HEK293T (cell line): ENCODE data around the gene HMMR.
"Not testable (repeated sequence)": the region's sequence is repeated elsewhere in the genome, so short reads cannot be mapped to it uniquely, and the experiment has no call there.

ENCODE experiments used
- CTCF ChIA-PET: fragments of 350-600 bp; formaldehyde crosslinking; extraction: SDS; loops from one replicate; lab custom pipeline; 2021; ENCODE audit warnings: antibody characterized with exemption, inconsistent platforms; lab: Yijun Ruan, JAX
- POLR2A ChIA-PET: fragments of 350-600 bp; formaldehyde crosslinking; extraction: SDS; loops from one replicate; lab custom pipeline; 2020; ENCODE audit warnings: antibody characterized with exemption, inconsistent platforms; lab: Yijun Ruan, JAX
- DNase-seq: peaks from one replicate; pipeline ENCODE4 v3.0.0; 2012; ENCODE audit warnings: mixed read lengths; ENCODE audit errors: extremely low spot score
- ARNT ChIP-seq: fragments of 450-650 bp; IDR thresholded peaks from 2 replicates; pipeline ENCODE4 v1.6.1; 2017; ENCODE audit warnings: mild to moderate bottlenecking
- BHLHE40 ChIP-seq: fragments of 450-650 bp; IDR thresholded peaks from 2 replicates; pipeline ENCODE4 v1.6.1; 2016; ENCODE audit warnings: mild to moderate bottlenecking, moderate library complexity, borderline replicate concordance
- CTBP1 ChIP-seq: fragments of 450-650 bp; IDR thresholded peaks from 2 replicates; pipeline ENCODE4 v1.6.1; 2016; ENCODE audit warnings: borderline replicate concordance
- ELF4 ChIP-seq: fragments of 450-650 bp; IDR thresholded peaks from 2 replicates; pipeline ENCODE4 v1.6.1; 2017; ENCODE audit warnings: antibody characterized with exemption
- FOXA1 ChIP-seq: fragments of 450-650 bp; IDR thresholded peaks from 2 replicates; pipeline ENCODE4 v1.6.1; 2016; ENCODE audit warnings: mild to moderate bottlenecking
- FOXK2 ChIP-seq: fragments of 450-650 bp; IDR thresholded peaks from 2 replicates; pipeline ENCODE4 v1.6.1; 2016; ENCODE audit warnings: mild to moderate bottlenecking
- FOXM1 ChIP-seq: fragments of 450-650 bp; IDR thresholded peaks from 2 replicates; pipeline ENCODE4 v1.6.1; 2017; ENCODE audit warnings: mild to moderate bottlenecking, borderline replicate concordance
- HDGF ChIP-seq: fragments of 450-650 bp; IDR thresholded peaks from 2 replicates; pipeline ENCODE4 v1.6.1; 2017; ENCODE audit warnings: antibody characterized with exemption, borderline replicate concordance
- L3MBTL2 ChIP-seq: fragments of 450-650 bp; conservative IDR thresholded peaks from 2 replicates; pipeline ENCODE4 v1.6.1; 2016; ENCODE audit warnings: mild to moderate bottlenecking
- LEF1 ChIP-seq: fragments of 450-650 bp; IDR thresholded peaks from 2 replicates; pipeline ENCODE4 v1.6.1; 2017; ENCODE audit warnings: mild to moderate bottlenecking, borderline replicate concordance
- NFRKB ChIP-seq: fragments of 450-650 bp; IDR thresholded peaks from 2 replicates; pipeline ENCODE4 v1.6.1; 2016; ENCODE audit warnings: mild to moderate bottlenecking, moderate library complexity
- PKNOX1 ChIP-seq: fragments of 450-650 bp; IDR thresholded peaks from 2 replicates; pipeline ENCODE4 v1.6.1; 2016
- SP1 ChIP-seq: fragments of 450-650 bp; IDR thresholded peaks from 2 replicates; pipeline ENCODE4 v1.6.1; 2017
- SUZ12 ChIP-seq: fragments of 450-650 bp; IDR thresholded peaks from 2 replicates; pipeline ENCODE4 v1.6.1; 2016; ENCODE audit warnings: mild to moderate bottlenecking
- TARDBP ChIP-seq: fragments of 450-650 bp; IDR thresholded peaks from 2 replicates; pipeline ENCODE4 v1.6.1; 2016
- ZNF384 ChIP-seq: fragments of 450-650 bp; IDR thresholded peaks from 2 replicates; pipeline ENCODE4 v1.6.1; 2016

HMMR gene

GRCh38 chr5:163451489-163451888 lies 8.9 kb upstream of the HMMR start:
- no peak for DNase-seq
- CTCF ChIA-PET: no interaction called here
- POLR2A ChIA-PET: no interaction called here

DNA sequence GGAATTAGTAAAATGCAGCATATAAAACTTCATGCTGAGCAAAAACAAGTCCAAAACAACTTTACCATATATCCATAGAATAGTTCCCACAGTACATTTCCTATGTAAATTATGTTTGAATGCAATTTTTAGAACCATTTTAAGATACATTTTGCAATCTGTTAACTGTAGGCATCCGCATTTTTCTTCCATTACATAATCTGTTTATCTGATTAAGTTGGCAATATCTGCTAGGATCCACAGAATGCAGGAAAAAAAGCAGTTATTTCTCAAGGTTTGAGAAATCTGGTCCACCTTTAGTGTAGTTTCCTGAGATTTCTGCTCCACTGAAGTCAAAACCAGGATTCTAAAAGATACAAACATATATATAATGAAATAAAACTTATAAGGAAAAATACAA lies 6.7 kb upstream of the HMMR start:
- TF ChIP-seq LEF1 (no peak), HDGF (no peak), CTBP1 (no peak), SUZ12 (no peak)
- POLR2A ChIA-PET: no interaction called here
- DNase-seq: no peak
- CTCF ChIA-PET: no interaction called here

More at GRCh38 chr5:163451489-163451888, 8.9 kb upstream of the HMMR start:
- TF ChIP-seq BHLHE40 (no peak), L3MBTL2 (no peak), SUZ12 (no peak), FOXM1 (no peak), ZNF384 (no peak), TARDBP (no peak), FOXK2 (no peak), LEF1 (no peak), FOXA1 (no peak), HDGF (no peak), CTBP1 (no peak), ELF4 (no peak), SP1 (no peak), PKNOX1 (no peak)

DNA sequence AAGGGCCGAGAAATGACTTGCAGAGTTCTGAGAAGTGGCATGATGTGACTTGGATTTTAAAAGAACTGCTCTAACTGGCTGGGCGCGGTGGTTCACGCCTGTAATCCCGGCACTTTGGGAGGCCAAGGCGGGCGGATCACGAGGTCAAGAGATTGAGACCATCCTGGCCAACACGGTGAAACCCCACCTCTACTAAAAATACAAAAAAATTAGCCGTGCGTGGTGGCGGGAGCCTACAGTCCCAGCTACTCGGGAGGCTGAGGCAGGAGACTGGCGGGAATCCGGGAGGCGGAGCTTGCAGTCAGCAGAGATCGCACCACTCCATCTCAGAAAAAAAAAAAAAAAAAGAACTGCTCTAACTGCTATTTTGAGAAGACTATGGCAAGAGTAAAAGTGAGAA lies 5.0 kb upstream of the HMMR start:
- DNase-seq, CTCF ChIA-PET, POLR2A ChIA-PET: not testable (repeated sequence)

GRCh38 chr5:163456029-163456589 lies 4.3 kb upstream of the HMMR start:
- CTCF ChIA-PET: no interaction called here
- POLR2A ChIA-PET: interaction anchor here (6.4 kb wide), 1 partner anchor 16 kb away, joined by 129 read pairs; the partner anchor contains the start of gene CCNG1
- no peak for DNase-seq
- TF ChIP-seq LEF1: no peak

GRCh38 chr5:163456840-163457239 lies 3.6 kb upstream of the HMMR start:
- CTCF ChIA-PET: no interaction called here
- DNase-seq: no peak
- no peak for TF ChIP-seq PKNOX1
- no peak for TF ChIP-seq FOXA1
- no peak for TF ChIP-seq BHLHE40
- no peak for TF ChIP-seq FOXM1
- no peak for TF ChIP-seq NFRKB
- no peak for TF ChIP-seq SUZ12
- TF ChIP-seq TARDBP: no peak
- no peak for TF ChIP-seq HDGF
- TF ChIP-seq CTBP1: no peak
- TF ChIP-seq FOXK2: no peak
- TF ChIP-seq ELF4: no peak
- TF ChIP-seq ARNT: no peak
- TF ChIP-seq ZNF384: no peak
- no peak for TF ChIP-seq LEF1
- TF ChIP-seq SP1: no peak
- no peak for TF ChIP-seq L3MBTL2
- POLR2A ChIA-PET: interaction anchor here (6.4 kb wide), 1 partner anchor 16 kb away, joined by 129 read pairs; the partner anchor contains the start of gene CCNG1

DNA sequence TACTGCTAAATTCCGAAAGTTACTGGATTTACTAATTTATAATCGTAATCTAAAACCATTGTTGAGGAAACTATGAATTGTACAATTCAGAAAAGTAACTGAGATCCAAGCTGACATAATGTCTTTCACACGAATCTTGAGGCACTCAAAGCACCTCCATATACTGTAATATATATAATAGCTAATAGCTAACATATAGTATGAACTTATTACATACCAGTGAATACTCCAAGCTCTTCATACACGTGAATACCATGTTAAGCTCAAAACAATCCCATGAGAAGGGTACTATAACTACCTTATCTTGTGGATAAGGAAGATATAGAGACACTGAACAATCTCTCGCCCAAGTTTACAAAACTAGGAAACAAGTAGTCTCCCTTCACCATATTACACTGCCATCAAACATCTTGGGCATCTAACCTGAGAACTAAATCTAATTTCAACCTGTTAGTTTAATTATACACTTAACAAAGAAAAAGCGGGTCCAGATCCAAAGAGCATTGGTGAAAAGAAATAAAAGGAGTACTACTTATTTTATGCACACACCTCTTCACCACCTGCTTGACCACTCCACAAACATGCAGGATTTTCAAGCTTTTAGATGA lies 1.6 kb upstream of the HMMR start:
- POLR2A ChIA-PET: interaction anchor here (1.0 to 6.4 kb wide), 8 partner anchors 10 to 107 kb away, joined by 3 to 129 read pairs (median 13); partner anchors contain the start of genes CCNG1 and MAT2B
- TF ChIP-seq L3MBTL2 (no peak), ARNT (no peak), BHLHE40 (no peak), HDGF (no peak), ELF4 (no peak), FOXK2 (no peak), LEF1 (no peak), FOXM1 (no peak), PKNOX1 (no peak), ZNF384 (no peak), SUZ12 (no peak), CTBP1 (no peak), FOXA1 (no peak), NFRKB (no peak), SP1 (no peak), TARDBP (no peak)
- DNase-seq: no peak
- CTCF ChIA-PET: interaction anchor here (0.6 to 1.1 kb wide), 3 partner anchors 11 to 25 kb away, joined by 3 read pairs; no protein-coding TSS in a partner anchor
